NCI-H1417 treated with DMSO at 0.1 percent for 48 hours (cell line): ENCODE measurements around the gene SIAH3.

Experiments used
- DNase-seq: peaks from one replicate; lab custom pipeline; 2025; lab: John Stamatoyannopoulos, UW

The SIAH3 gene

GRCh38 chr13:45742985-45743384 is 108.6 kb downstream of the SIAH3 start:
- no peak for DNase-seq

- DNase-seq = no peak
Measured at GRCh38 chr13:45737571-45738017, 114.0 kb downstream of the SIAH3 start.

GRCh38 chr13:45733361-45733760 is 118.2 kb downstream of the SIAH3 start:
- DNase-seq = no peak

- DNase-seq = no peak
Measured at GRCh38 chr13:45732916-45733315, 118.6 kb downstream of the SIAH3 start.

GRCh38 chr13:45731455-45731854 is 120.1 kb downstream of the SIAH3 start:
- DNase-seq = no peak

GRCh38 chr13:45728759-45729158 is 122.8 kb downstream of the SIAH3 start:
- DNase-seq = no peak
